ENCODE results near the gene PRKCA. TPM values are rescaled to one million over a fixed set of nuclear protein-coding genes. Genes with fewer than 3 reads are reported as not detected.

Gene PRKCA
- total and polyA plus RNA-seq, 2 donors (not counting 3 experiments of a cell fraction or from before 2014, with no cell fraction given), result 7.5 to 34.2 TPM

DNA sequence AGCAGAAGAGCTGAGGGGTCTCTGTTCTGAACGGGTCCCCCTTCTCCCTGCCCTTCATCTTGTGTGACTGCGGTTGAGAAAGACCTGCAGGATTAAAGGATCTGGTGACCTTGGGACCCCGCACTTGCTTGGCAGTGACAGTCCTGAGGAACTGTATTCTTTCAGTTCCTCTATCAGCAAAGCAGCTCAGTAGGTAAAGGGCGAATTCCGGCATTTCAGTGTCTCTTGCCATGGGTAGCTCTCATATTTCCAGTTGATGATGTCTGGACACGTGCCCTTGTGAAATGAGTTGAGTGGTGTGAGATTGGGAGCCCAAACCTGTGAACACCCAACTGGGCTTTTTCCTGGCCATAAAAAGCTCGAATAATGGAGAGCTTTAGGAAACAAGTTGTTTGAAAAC is 135.7 kb downstream of the PRKCA start:
- FAIRE-seq (no peak), DNase-seq (ENCODE audit: low read depth, low spot score) (no peak)
- Histone ChIP-seq H3K4me1 (ENCODE audit: control insufficient read depth, extremely low read depth, insufficient read depth, low read length) (no peaks in the 10 kb centered on the region), H4K20me1 (replicated peaks; ENCODE audit: control insufficient read depth, extremely low read depth, insufficient read depth, low read length) (no peaks in the 10 kb centered on the region), H3K27me3 (ENCODE audit: control insufficient read depth in 2 of 2, insufficient read depth in 2 of 2, low read length in 2 of 2) (no peaks in the 10 kb centered on the region), H3K27ac (ENCODE audit: insufficient read depth, low read depth, low read length) (no peak overlapping the region), H3K79me2 (ENCODE audit: control insufficient read depth, insufficient read depth, low read length) (peaks cover 8% of the 10 kb centered on the region), H3K9ac (replicated peaks; ENCODE audit: extremely low read depth, insufficient read depth, low read length) (no peak overlapping the region), H3K36me3 (ENCODE audit: control insufficient read depth in 2 of 2, extremely low read depth in 1 of 2, insufficient read depth in 2 of 2, low read length in 2 of 2) (no peaks in the 10 kb centered on the region), H3K4me3 (replicated peaks in 1 of 3; ENCODE audit: insufficient read depth in 1 of 3, low read depth in 1 of 3, low read length in 3 of 3) (no peak overlapping the region), H2AFZ (ENCODE audit: low read depth, low read length) (no peak overlapping the region), H3K9me3 (replicated peaks; ENCODE audit: control insufficient read depth, insufficient read depth, low read length) (no peaks in the 10 kb centered on the region), H3K9me1 (replicated peaks; ENCODE audit: control insufficient read depth, extremely low read depth, insufficient read depth, low read length) (no peaks in the 10 kb centered on the region), H3K4me2 (ENCODE audit: insufficient read depth, low read length) (no peak overlapping the region)
- dilution Hi-C loops (cut with MboI; ENCODE audit: extremely low pct_ligation_motif_present, low sequenced_read_pairs), result no loop called here
- intact Hi-C loops (cut with micrococcal nuclease), result no loop called here
- CTCF ChIA-PET, result interaction anchor here (1.2 kb wide), 1 partner anchor 9 kb away, joined by 3 read pairs; no protein-coding TSS in a partner anchor
- TF ChIP-seq GATA2 (IDR thresholded peaks at IDR 0.05; ENCODE audit: insufficient read depth, insufficient read length, low read depth, low read length), result no peak
- TF ChIP-seq, protein P1, sequence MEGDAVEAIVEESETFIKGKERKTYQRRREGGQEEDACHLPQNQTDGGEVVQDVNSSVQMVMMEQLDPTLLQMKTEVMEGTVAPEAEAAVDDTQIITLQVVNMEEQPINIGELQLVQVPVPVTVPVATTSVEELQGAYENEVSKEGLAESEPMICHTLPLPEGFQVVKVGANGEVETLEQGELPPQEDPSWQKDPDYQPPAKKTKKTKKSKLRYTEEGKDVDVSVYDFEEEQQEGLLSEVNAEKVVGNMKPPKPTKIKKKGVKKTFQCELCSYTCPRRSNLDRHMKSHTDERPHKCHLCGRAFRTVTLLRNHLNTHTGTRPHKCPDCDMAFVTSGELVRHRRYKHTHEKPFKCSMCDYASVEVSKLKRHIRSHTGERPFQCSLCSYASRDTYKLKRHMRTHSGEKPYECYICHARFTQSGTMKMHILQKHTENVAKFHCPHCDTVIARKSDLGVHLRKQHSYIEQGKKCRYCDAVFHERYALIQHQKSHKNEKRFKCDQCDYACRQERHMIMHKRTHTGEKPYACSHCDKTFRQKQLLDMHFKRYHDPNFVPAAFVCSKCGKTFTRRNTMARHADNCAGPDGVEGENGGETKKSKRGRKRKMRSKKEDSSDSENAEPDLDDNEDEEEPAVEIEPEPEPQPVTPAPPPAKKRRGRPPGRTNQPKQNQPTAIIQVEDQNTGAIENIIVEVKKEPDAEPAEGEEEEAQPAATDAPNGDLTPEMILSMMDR (IDR thresholded peaks at IDR 0.05; ENCODE audit: extremely low read depth in 1 of 2, insufficient read depth in 1 of 2, low read depth in 1 of 2, low read length in 2 of 2), result no peak
- TF ChIP-seq JUN (IDR thresholded peaks at IDR 0.05; ENCODE audit: borderline replicate concordance, insufficient read depth, insufficient read length, low read depth), result no peak
- POLR2A ChIA-PET, result interaction anchor here (0.6 kb wide), 1 partner anchor 787 kb away, joined by 7 read pairs; no protein-coding TSS in a partner anchor
- BruUV-seq (replicated peaks), result no TSS peak

DNA sequence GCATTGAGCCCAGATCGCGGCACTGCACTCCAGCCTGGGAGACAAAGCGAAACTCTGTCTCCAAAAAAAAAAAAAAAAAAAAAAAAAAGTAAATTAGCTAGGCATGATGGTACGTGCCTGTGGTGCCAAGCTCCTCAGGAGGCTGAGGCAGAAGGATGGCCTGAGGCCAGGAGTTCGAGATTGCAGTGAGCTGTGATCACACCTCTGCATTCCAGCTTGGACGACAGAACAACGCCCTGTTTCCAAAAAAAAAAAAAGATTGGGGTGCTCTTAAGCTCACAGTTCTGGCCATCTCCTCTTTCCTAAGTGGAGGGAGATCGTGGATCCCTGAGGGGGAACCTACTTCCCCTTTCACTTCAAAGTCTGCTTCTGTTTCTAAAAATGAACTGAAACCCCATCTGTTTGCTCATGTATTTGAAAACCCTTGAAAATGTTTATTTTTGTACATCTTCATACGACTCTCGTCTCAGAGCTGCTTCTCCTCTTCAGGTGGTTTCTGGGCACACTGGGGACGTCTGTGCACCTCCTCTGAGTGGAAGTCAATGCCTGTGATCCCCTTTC is 138.8 kb downstream of the PRKCA start:
- H3K4me2 ChIP-seq (ENCODE audit: insufficient read depth, low read length), result no peak overlapping the region
- dilution Hi-C loops (cut with MboI; ENCODE audit: extremely low pct_ligation_motif_present, low sequenced_read_pairs), result no loop called here
- H3K36me3 ChIP-seq (ENCODE audit: control insufficient read depth in 2 of 2, extremely low read depth in 1 of 2, insufficient read depth in 2 of 2, low read length in 2 of 2), result no peaks in the 10 kb centered on the region
- DNase-seq (ENCODE audit: low read depth, low spot score) (no peak), FAIRE-seq (no peak)
- no peaks in the 10 kb centered on the region for H3K9me1 ChIP-seq (replicated peaks; ENCODE audit: control insufficient read depth, extremely low read depth, insufficient read depth, low read length)
- intact Hi-C loops (cut with micrococcal nuclease), result no loop called here
- H3K9ac ChIP-seq (replicated peaks; ENCODE audit: extremely low read depth, insufficient read depth, low read length), result no peak overlapping the region
- H2AFZ ChIP-seq (ENCODE audit: low read depth, low read length), result no peak overlapping the region
- H3K4me3 ChIP-seq (replicated peaks in 1 of 3; ENCODE audit: insufficient read depth in 1 of 3, low read depth in 1 of 3, low read length in 3 of 3), result no peak overlapping the region
- no peaks in the 10 kb centered on the region for H4K20me1 ChIP-seq (replicated peaks; ENCODE audit: control insufficient read depth, extremely low read depth, insufficient read depth, low read length)
- no peaks in the 10 kb centered on the region for H3K9me3 ChIP-seq (replicated peaks; ENCODE audit: control insufficient read depth, insufficient read depth, low read length)
- BruUV-seq (replicated peaks), result no TSS peak
- ChIA-PET POLR2A (interaction anchor here (1.1 kb wide), 1 partner anchor 137 kb away, joined by 3 read pairs; no protein-coding TSS in a partner anchor), CTCF (interaction anchor here (0.9 to 3.9 kb wide), 2 partner anchors 9 to 12 kb away, joined by 3 to 15 read pairs; no protein-coding TSS in a partner anchor)
- no peak overlapping the region for H3K27ac ChIP-seq (ENCODE audit: insufficient read depth, low read depth, low read length)
- no peaks in the 10 kb centered on the region for H3K27me3 ChIP-seq (ENCODE audit: control insufficient read depth in 2 of 2, insufficient read depth in 2 of 2, low read length in 2 of 2)
- H3K4me1 ChIP-seq (ENCODE audit: control insufficient read depth, extremely low read depth, insufficient read depth, low read length), result no peaks in the 10 kb centered on the region
- no peak for TF ChIP-seq EZH2 (IDR thresholded peaks at IDR 0.05; ENCODE audit: borderline replicate concordance, low read depth, low read length, severe bottlenecking)
- TF ChIP-seq GATA2 (IDR thresholded peaks at IDR 0.05; ENCODE audit: insufficient read depth, insufficient read length, low read depth, low read length), result no peak
- no peak for TF ChIP-seq POLR2A (IDR thresholded peaks at IDR 0.05; ENCODE audit: low read depth, low read length)
- no peak for TF ChIP-seq FOS (IDR thresholded peaks at IDR 0.05; ENCODE audit: borderline replicate concordance, insufficient read depth, low read length)
- TF ChIP-seq, protein P2, sequence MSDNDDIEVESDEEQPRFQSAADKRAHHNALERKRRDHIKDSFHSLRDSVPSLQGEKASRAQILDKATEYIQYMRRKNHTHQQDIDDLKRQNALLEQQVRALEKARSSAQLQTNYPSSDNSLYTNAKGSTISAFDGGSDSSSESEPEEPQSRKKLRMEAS (IDR thresholded peaks at IDR 0.05; ENCODE audit: insufficient read depth, insufficient read length), result no peak
- TF ChIP-seq, protein P1 (IDR thresholded peaks at IDR 0.05; ENCODE audit: extremely low read depth in 1 of 2, insufficient read depth in 1 of 2, low read depth in 1 of 2, low read length in 2 of 2), result no peak
- TF ChIP-seq JUN (IDR thresholded peaks at IDR 0.05; ENCODE audit: borderline replicate concordance, insufficient read depth, insufficient read length, low read depth), result no peak
- no peak for TF ChIP-seq MYC (IDR thresholded peaks at IDR 0.05; ENCODE audit: low read depth, low read length)
- no peak for TF ChIP-seq POLR2AphosphoS5 (IDR thresholded peaks at IDR 0.05; ENCODE audit: insufficient read depth, low read depth, low read length)
- H3K79me2 ChIP-seq (ENCODE audit: control insufficient read depth, insufficient read depth, low read length), result peaks cover 8% of the 10 kb centered on the region

Data from endothelial cell of umbilical vein (primary cell).